HEK293 (cell line): ENCODE results near the gene KLHL17.
A peak's percentile ranks its signal among the peaks of the same experiment; 100 is the strongest.
"Not testable (repeated sequence)": the region's sequence is repeated elsewhere in the genome, so short reads cannot be mapped to it uniquely, and the experiment has no call there.

Source experiments
- CTCF ChIA-PET: fragments of 350-600 bp; formaldehyde crosslinking; extraction: SDS; loops from one replicate; lab custom pipeline; 2021; ENCODE audit warnings: antibody characterized with exemption; lab: Yijun Ruan, JAX
- POLR2A ChIA-PET: fragments of 300-600 bp; formaldehyde crosslinking; extraction: SDS; loops from one replicate; lab custom pipeline; 2020; ENCODE audit warnings: antibody characterized with exemption, inconsistent platforms; lab: Yijun Ruan, JAX
- H3K27ac ChIP-seq: fragments of 200-500 bp; sonication (Bioruptor generic); 2 replicates; pipeline ENCODE4 v1.5.1; 2014; ENCODE audit warnings: low read depth, low read length, control low read depth, inconsistent platforms; ENCODE audit errors: extremely low read depth
- H3K36me3 ChIP-seq, 2 experiments: fragments of 200-500 bp in 1 of 2; sonication (Bioruptor generic) in 1 of 2; 1 replicate in 1 of 2; 2 replicates in 1 of 2; pipeline ENCODE4 v1.5.1; 2014 to 2017; ENCODE audit warnings: inconsistent platforms in 2 of 2, low read length in 2 of 2; ENCODE audit not compliant: control insufficient read depth in 2 of 2, insufficient read depth in 1 of 2
- H3K4me1 ChIP-seq: fragments of 200-500 bp; sonication (Bioruptor generic); 2 replicates; pipeline ENCODE4 v1.5.1; 2014; ENCODE audit warnings: mild to moderate bottlenecking, low read length, inconsistent platforms; ENCODE audit not compliant: control insufficient read depth, insufficient read depth
- H3K4me3 ChIP-seq: 2 replicates; pipeline ENCODE4 v1.5.1; 2011; ENCODE audit warnings: low read depth, mild to moderate bottlenecking, control low read depth, low read length, moderate library complexity
- H3K9me3 ChIP-seq: fragments of 200-500 bp; sonication (Bioruptor generic); 2 replicates; pipeline ENCODE4 v1.5.1; 2014; ENCODE audit warnings: low read depth, low read length, inconsistent platforms; ENCODE audit not compliant: control insufficient read depth, insufficient read depth
- EGR2 ChIP-seq: fragments of 450-650 bp; formaldehyde crosslinking; IDR thresholded peaks from 2 replicates; pipeline ENCODE4 v1.5.1; 2016; ENCODE audit warnings: low read depth, missing biosample characterization, missing genetic modification characterization
- FEZF1 ChIP-seq: fragments of 450-650 bp; formaldehyde crosslinking; IDR thresholded peaks from 2 replicates; pipeline ENCODE4 v1.5.1; 2016; ENCODE audit warnings: missing biosample characterization, missing genetic modification characterization
- GLIS1 ChIP-seq: fragments of 450-650 bp; formaldehyde crosslinking; IDR thresholded peaks from 2 replicates; pipeline ENCODE4 v1.5.1; 2016; ENCODE audit warnings: missing biosample characterization, missing genetic modification characterization
- GLIS2 ChIP-seq: fragments of 450-650 bp; formaldehyde crosslinking; IDR thresholded peaks from 2 replicates; pipeline ENCODE4 v1.5.1; 2016; ENCODE audit warnings: missing biosample characterization, missing genetic modification characterization
- IKZF3 ChIP-seq: fragments of 450-650 bp; IDR thresholded peaks from 2 replicates; pipeline ENCODE4 v1.5.0; 2018; ENCODE audit warnings: missing biosample characterization, mild to moderate bottlenecking, missing genetic modification characterization, moderate library complexity
- PRDM1 ChIP-seq: fragments of 450-650 bp; formaldehyde crosslinking; IDR thresholded peaks from 2 replicates; pipeline ENCODE4; 2016; ENCODE audit warnings: missing biosample characterization, missing genetic modification characterization
- PRDM10 ChIP-seq: fragments of 450-650 bp; formaldehyde crosslinking; IDR thresholded peaks from 2 replicates; pipeline ENCODE4 v1.5.1; 2016; ENCODE audit warnings: missing biosample characterization, missing genetic modification characterization
- REST ChIP-seq: fragments of 450-650 bp; formaldehyde crosslinking; IDR thresholded peaks from 2 replicates; pipeline ENCODE4 v1.5.1; 2016; ENCODE audit warnings: missing biosample characterization, missing genetic modification characterization
- SCRT1 ChIP-seq: fragments of 450-650 bp; formaldehyde crosslinking; IDR thresholded peaks from 2 replicates; pipeline ENCODE4 v1.5.1; 2016; ENCODE audit warnings: missing biosample characterization, missing genetic modification characterization, borderline replicate concordance
- SP3 ChIP-seq: fragments of 450-650 bp; formaldehyde crosslinking; IDR thresholded peaks from 2 replicates; pipeline ENCODE4 v1.5.1; 2016; ENCODE audit warnings: missing biosample characterization, missing genetic modification characterization
- ZNF138 ChIP-seq: fragments of 450-650 bp; formaldehyde crosslinking; IDR thresholded peaks from 2 replicates; pipeline ENCODE4 v1.5.1; 2016; ENCODE audit warnings: missing biosample characterization, missing genetic modification characterization, borderline replicate concordance
- ZNF174 ChIP-seq: fragments of 450-650 bp; formaldehyde crosslinking; IDR thresholded peaks from 2 replicates; pipeline ENCODE4 v1.5.0; 2017; ENCODE audit warnings: missing biosample characterization, mild to moderate bottlenecking, missing genetic modification characterization
- ZNF239 ChIP-seq: fragments of 450-650 bp; formaldehyde crosslinking; IDR thresholded peaks from 2 replicates; pipeline ENCODE4 v1.5.1; 2016; ENCODE audit warnings: missing biosample characterization, missing genetic modification characterization
- ZNF280C ChIP-seq: fragments of 450-650 bp; formaldehyde crosslinking; IDR thresholded peaks from 2 replicates; pipeline ENCODE4 v1.5.1; 2016; ENCODE audit warnings: missing biosample characterization, missing genetic modification characterization
- ZNF311 ChIP-seq: fragments of 450-650 bp; formaldehyde crosslinking; IDR thresholded peaks from 2 replicates; pipeline ENCODE4 v1.5.1; 2017; ENCODE audit warnings: missing biosample characterization, missing genetic modification characterization, borderline replicate concordance
- ZNF335 ChIP-seq: fragments of 450-650 bp; formaldehyde crosslinking; conservative IDR thresholded peaks from 2 replicates; pipeline ENCODE4 v1.5.1; 2016; ENCODE audit warnings: missing biosample characterization, missing genetic modification characterization
- ZNF366 ChIP-seq: fragments of 450-650 bp; formaldehyde crosslinking; conservative IDR thresholded peaks from 2 replicates; pipeline ENCODE4 v1.5.1; 2016; ENCODE audit warnings: missing biosample characterization, missing genetic modification characterization
- ZNF561 ChIP-seq: fragments of 450-650 bp; IDR thresholded peaks from 2 replicates; pipeline ENCODE4 v1.5.1; 2018; ENCODE audit warnings: missing biosample characterization, missing genetic modification characterization, borderline replicate concordance
- ZNF660 ChIP-seq: fragments of 450-650 bp; IDR thresholded peaks from 2 replicates; pipeline ENCODE4 v1.5.1; 2018; ENCODE audit warnings: missing biosample characterization, mild to moderate bottlenecking, missing genetic modification characterization
- ZNF704 ChIP-seq: fragments of 450-650 bp; formaldehyde crosslinking; IDR thresholded peaks from 2 replicates; pipeline ENCODE4 v1.5.1; 2016; ENCODE audit warnings: missing biosample characterization, missing genetic modification characterization
- ZSCAN30 ChIP-seq: fragments of 450-650 bp; IDR thresholded peaks from 2 replicates; pipeline ENCODE4 v1.5.1; 2018; ENCODE audit warnings: missing biosample characterization, mild to moderate bottlenecking, missing genetic modification characterization, moderate library complexity

The KLHL17 gene

GRCh38 chr1:975896-976683 is 15.7 kb downstream of the KLHL17 start (continued):
- TF ChIP-seq ZNF280C (tag by site-specific recombination) = no peak
- TF ChIP-seq ZNF660 = peak; percentile 57; the same call in 1 of the 2 replicates
- no peak for TF ChIP-seq ZNF366 (tag by site-specific recombination)
- TF ChIP-seq ZNF561 (tag by site-specific recombination) = no peak
- peak; percentile 55 for TF ChIP-seq SP3
- TF ChIP-seq IKZF3 = peak; percentile 45; the same call in 1 of the 2 replicates
- TF ChIP-seq FEZF1 = no peak
- peak; percentile 28; the same call in 1 of the 2 replicates for TF ChIP-seq EGR2 (tag by site-specific recombination)
- TF ChIP-seq ZNF239 (tag by site-specific recombination) = no peak
- no peak for TF ChIP-seq SCRT1 (tag by site-specific recombination)
- TF ChIP-seq ZNF311 = no peak
- peak; percentile 57; the same call in 1 of the 2 replicates for TF ChIP-seq PRDM10
- TF ChIP-seq ZSCAN30 (tag by site-specific recombination) = peak; percentile 83
- peak; percentile 64 for TF ChIP-seq GLIS2 (tag by site-specific recombination)
- TF ChIP-seq ZNF704 (tag by site-specific recombination) = no peak
- no peak for TF ChIP-seq ZNF138 (tag by site-specific recombination)
- TF ChIP-seq ZNF174 (tag by site-specific recombination) = no peak
- TF ChIP-seq GLIS1 (tag by site-specific recombination) = peak; percentile 91
- TF ChIP-seq PRDM1 (tag by site-specific recombination) = no peak
- peak; percentile 93 for TF ChIP-seq ZNF335
- no peak for TF ChIP-seq REST (tag by site-specific recombination)

- ChIA-PET CTCF (interaction anchor here (0.9 to 1.8 kb wide), 4 partner anchors 8 to 107 kb away, joined by 3 to 21 read pairs (median 6); no protein-coding TSS in a partner anchor), POLR2A (interaction anchor here (0.8 to 1.9 kb wide), 6 partner anchors 8 to 82 kb away, joined by 3 to 12 read pairs (median 4); partner anchors contain the start of gene PLEKHN1)
- H3K27ac ChIP-seq, H3K4me3 ChIP-seq, H3K4me1 ChIP-seq, H3K36me3 ChIP-seq, H3K9me3 ChIP-seq: not testable (repeated sequence)
These were observed 16.4 kb downstream of the KLHL17 start for GRCh38 chr1:976791-977190.
